AG10803 (cell line): Measurements from ENCODE around the gene SH3PXD2A.

Experiments used
- DNase-seq: peaks from one replicate; pipeline ENCODE4 v3.0.0; 2010; ENCODE audit warnings: low read depth
- H3K4me3 ChIP-seq: 2 replicates; pipeline ENCODE4 v1.5.1; 2011; ENCODE audit warnings: mild to moderate bottlenecking, low read length, control low read depth
- CTCF ChIP-seq: conservative IDR thresholded peaks from 2 replicates; pipeline ENCODE4 v1.5.1; 2011; ENCODE audit warnings: mild to moderate bottlenecking, low read length, control low read depth, inconsistent platforms

The SH3PXD2A gene

GRCh38 chr10:103766751-103767505 lies 88.4 kb downstream of the SH3PXD2A start:
- H3K4me3 ChIP-seq: no peak overlapping the region
- no peak for TF ChIP-seq CTCF

GRCh38 chr10:103765981-103766380 lies 89.4 kb downstream of the SH3PXD2A start:
- no peak overlapping the region for H3K4me3 ChIP-seq
- DNase-seq: no peak
- TF ChIP-seq CTCF: no peak

More at GRCh38 chr10:103766751-103767505, 88.4 kb downstream of the SH3PXD2A start:
- no peak for DNase-seq

GRCh38 chr10:103765168-103765567 lies 90.2 kb downstream of the SH3PXD2A start:
- H3K4me3 ChIP-seq: no peak overlapping the region
- DNase-seq: peak; percentile 57
- no peak for TF ChIP-seq CTCF

GRCh38 chr10:103764296-103765088 lies 90.9 kb downstream of the SH3PXD2A start:
- H3K4me3 ChIP-seq: no peak overlapping the region
- no peak for TF ChIP-seq CTCF
- DNase-seq: no peak

- no peak for TF ChIP-seq CTCF
- DNase-seq: no peak
- H3K4me3 ChIP-seq: no peak overlapping the region
Observed at GRCh38 chr10:103763374-103764202, 91.8 kb downstream of the SH3PXD2A start.

- no peak for DNase-seq
- H3K4me3 ChIP-seq: no peak overlapping the region
- no peak for TF ChIP-seq CTCF
Observed at GRCh38 chr10:103762916-103763315, 92.5 kb downstream of the SH3PXD2A start.
